Pulmonary artery endothelial cell (primary cell): Measurements from ENCODE around the gene BBS4. TPM values are rescaled to one million over a fixed set of nuclear protein-coding genes. Genes with fewer than 3 reads are reported as not detected.
"Not testable (repeated sequence)": the region's sequence is repeated elsewhere in the genome, so short reads cannot be mapped to it uniquely, and the experiment has no call there.

Experiments
- DNase-seq: peaks from one replicate; pipeline ENCODE4 v3.0.0-alpha.2; 2011; ENCODE audit warnings: low read depth, low spot score
- total RNA-seq: library from RNA; depleted of rRNA; stranded (reverse); fragments of >200 nt; gene quantifications from 2 replicates; pipeline ENCODE4 v1.2.3, GENCODE V29; 2014

BBS4 gene
- total RNA-seq = 5.4 and 7.7 TPM in 2 replicates

GRCh38 chr15:72685925-72686794, at the start of gene BBS4, which contains the start of gene HIGD2B:
Gene BBS4 (plus strand): TSS chr15:72686207. CDS start chr15:72686228, 21 bp downstream.
Gene HIGD2B (minus strand): TSS chr15:72686182. CDS start chr15:72676374, 9,808 bp downstream.
- DNase-seq = peak; percentile 49

DNA sequence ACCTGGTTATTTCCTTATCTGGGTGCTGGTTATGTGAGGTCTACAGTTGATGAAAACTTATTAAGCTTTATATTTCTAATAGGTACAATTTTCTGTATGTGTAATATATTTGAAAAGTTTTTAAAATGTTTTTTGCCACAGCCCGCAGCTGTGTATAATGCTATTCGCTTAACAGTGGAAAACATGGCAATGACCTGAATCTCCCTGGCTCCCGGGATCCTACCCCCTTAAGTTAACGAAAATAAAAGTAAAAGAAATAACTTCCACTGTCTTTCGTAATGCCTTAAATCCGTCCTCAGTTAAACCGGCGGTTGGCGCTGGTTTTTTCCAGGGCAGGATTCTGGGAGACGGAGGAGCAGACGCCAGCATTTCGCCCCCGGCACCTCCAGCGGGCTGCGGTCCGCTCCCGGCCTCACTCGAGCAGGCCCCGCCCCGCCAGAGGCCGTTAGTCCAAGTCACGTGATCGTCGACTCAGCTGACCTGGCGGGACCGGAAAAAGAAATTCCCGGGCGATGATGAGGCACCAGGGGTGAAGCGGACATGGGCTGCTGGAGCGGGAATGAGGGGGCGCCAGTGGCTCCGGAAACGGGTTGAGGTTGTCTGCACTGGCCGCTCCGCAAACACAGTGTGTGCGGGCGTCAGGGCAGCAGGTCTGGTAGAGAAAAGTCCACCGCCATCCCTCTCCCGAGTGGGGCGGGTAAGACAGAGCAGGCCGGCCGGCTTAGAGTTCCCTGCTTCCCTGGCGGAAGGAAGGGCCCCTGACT, 49.3 kb upstream of the BBS4 start:
- not testable (repeated sequence) for DNase-seq

DNA sequence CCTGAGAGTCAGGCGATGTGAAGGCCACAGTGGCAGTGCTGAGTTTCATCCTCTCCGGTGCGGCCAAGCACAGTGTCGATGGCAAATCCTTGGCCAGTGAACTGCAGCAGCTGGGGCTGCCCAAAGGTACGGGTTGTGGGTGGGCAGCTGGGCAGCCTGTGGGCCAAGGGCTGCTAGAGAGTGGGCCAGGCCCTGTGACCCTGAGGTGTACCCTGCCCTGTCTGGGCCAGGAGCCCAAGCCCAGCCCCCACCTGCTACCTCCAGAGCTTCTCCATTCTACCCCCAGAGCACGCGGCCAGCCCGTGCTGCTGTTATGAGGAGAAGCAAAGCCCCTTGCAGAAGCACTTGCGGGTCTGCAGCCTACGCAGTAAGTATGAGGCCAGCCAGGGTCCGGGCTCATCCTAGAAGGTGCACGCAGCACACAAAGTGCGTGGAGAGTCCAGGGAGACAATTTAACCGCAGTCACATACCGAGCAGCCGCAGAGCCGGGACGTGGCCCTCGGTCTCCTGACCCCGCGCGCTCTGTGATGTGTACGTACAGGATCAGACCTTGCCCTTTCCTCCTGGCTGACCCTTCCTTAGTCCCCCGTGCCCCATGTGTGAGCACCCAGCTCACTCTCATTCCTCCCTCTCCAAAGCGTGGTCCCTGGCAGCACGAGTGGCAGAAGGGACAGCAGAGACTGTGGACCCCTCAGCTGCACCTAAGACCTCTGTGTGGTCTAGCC, 46.1 kb upstream of the BBS4 start:
- not testable (repeated sequence) for DNase-seq

DNA sequence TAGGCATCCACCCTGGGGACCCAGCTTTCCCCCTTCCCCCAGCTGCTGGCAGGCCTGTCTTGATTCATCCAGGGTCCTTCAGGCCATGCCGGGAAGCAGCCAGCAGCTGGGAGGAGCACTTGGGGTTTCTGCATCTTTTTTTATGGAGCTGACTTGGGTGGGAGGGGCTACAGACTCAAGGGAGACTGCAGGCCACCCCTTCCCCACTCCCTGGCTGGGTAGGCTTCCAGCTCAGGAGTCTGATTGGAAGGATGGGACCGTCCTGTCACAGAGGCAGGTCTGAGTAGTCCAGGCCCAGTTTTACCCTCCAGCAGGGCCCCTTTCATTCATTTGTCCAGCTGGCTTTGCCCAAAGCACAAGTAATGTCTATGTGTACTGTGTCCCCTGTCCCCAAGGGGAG, 43.7 kb upstream of the BBS4 start:
- not testable (repeated sequence) for DNase-seq

DNA sequence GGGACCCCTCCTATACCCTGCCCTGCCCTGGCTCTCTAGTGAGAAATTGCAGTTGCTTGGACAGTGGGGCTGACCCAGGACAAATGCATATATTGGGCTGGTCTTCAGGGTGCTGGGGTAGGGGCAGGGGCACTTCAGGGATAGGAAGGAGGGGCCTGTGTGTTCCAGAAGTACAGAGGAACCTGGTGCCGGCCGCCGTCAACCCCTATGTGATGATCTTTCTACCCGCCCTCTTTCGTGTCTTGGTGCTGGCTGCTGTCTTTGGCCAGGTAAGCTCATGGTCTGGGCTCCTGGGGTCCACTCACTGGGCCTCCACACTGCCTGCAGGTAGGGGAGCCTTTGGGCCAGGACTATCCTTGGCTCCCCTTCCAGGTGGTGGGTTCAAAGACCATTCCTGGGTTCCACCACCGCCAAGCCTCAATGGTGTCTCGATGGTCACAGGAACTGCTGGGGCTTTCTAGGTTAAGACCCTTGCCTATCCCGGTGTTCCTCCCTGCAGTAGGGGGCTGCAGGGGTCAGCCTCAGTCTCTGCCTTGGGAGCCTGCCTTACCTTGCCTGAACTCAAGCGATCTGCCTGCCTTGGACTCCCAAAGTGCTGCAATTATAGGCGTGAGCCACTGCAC, 37.3 kb upstream of the BBS4 start:
- not testable (repeated sequence) for DNase-seq

- not testable (repeated sequence) for DNase-seq
Measured at GRCh38 chr15:72654397-72654796, 31.6 kb upstream of the BBS4 start, which contains the start of gene GOLGA6B. Gene GOLGA6B (plus strand): TSS chr15:72654697. CDS start chr15:72654738, 41 bp downstream.

- DNase-seq = not testable (repeated sequence)
Measured at GRCh38 chr15:72656014-72656413, 30.0 kb upstream of the BBS4 start.

DNA sequence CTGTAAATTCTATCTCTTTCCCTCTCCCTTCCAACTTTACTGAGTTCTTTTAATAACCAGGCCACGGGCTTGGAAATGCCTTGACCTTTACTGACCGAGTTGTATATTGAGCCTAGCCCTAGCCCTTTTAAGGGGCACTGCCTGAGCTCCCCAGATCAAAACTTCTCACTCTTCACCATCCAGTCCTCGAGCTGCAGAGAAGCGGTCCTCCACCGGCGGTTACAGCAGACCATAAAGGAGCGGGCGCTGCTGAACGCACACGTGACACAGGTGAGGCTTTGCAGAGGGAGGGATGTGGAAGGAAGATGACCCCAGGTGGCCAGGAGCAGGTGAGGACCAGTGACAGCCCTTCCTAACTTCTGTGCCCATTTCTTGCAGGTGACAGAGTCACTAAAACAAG, 24.9 kb upstream of the BBS4 start:
- not testable (repeated sequence) for DNase-seq

- not testable (repeated sequence) for DNase-seq
Measured at GRCh38 chr15:72663931-72664330, 22.1 kb upstream of the BBS4 start.

DNA sequence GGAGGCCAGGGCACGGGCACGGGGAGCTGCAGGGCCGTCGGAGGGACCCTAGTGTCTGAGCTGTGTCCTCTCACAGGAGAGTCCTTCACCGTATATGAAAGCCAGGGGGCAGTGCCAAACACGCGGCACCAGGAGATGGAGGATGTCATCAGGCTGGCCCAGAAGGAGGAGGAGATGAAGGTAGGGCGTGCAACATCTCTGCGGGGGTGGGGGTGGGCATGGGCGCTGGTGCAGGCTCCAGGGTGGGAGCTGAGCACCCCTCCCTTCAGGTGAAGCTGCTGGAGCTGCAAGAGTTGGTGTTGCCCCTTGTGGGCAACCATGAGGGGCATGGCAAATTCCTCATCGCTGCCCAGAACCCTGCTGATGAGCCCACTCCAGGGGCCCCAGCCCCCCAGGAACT, 20.3 kb upstream of the BBS4 start:
- DNase-seq = not testable (repeated sequence)

GRCh38 chr15:72669803-72670202, 16.2 kb upstream of the BBS4 start:
- not testable (repeated sequence) for DNase-seq

DNA sequence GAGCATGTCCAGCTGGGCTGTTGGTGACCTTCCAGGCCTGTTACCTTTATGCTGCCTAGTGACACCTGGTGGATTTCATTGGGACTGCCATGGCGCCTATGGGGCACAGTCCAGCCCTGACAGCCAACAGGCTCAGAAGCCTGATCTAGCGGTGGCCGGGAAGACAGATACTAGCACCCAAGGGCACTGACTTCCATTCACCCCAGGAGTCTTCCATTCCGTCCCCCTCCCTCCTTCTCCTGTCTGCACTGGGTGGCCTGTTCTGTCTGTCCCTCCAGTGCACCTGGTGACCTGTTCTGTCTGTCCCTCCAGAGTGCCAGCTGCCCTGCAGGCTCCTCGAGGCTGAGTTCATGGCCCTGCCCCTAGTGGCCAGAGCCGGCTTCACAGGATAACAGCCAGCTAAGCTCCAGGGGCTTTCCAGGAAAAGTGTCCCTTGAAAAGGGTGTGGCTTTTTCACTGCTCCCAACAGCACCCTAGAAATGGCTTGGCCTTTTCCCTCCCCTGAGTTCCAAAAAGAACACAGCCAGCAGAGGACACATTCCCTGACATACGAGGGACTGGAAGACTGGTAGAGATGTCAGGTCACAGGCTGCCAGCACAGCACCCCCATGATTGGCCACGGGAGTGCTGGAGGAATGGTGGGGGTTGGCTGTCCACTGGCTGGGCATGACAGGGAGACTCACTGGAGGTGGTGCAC, 15.2 kb upstream of the BBS4 start:
- DNase-seq = not testable (repeated sequence)

- DNase-seq = no peak
Measured at GRCh38 chr15:72671525-72671924, 14.5 kb upstream of the BBS4 start.

GRCh38 chr15:72676838-72677237, 9.2 kb upstream of the BBS4 start:
- no peak for DNase-seq

DNA sequence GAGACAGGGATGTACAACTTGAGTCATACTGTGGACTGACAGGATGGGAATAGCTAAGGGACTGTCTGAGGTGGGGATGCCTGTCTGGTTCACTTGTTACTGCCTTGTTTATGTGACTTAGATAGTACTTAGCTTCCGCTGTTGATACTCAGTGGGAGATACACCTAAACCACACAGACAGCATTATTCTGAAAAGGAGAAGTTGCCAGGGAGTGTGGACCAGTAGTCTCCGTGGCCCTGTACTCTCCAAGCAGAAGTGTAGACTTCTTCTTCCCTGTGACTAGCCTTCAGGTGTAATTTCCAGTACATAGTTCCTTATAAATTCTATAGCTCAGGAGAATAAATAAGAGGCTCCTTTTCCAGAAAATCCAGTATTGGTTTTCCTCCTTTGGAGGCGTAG, 5.1 kb upstream of the BBS4 start:
- DNase-seq = no peak

- DNase-seq = no peak
Measured at GRCh38 chr15:72682772-72683171, 3.2 kb upstream of the BBS4 start.

DNA sequence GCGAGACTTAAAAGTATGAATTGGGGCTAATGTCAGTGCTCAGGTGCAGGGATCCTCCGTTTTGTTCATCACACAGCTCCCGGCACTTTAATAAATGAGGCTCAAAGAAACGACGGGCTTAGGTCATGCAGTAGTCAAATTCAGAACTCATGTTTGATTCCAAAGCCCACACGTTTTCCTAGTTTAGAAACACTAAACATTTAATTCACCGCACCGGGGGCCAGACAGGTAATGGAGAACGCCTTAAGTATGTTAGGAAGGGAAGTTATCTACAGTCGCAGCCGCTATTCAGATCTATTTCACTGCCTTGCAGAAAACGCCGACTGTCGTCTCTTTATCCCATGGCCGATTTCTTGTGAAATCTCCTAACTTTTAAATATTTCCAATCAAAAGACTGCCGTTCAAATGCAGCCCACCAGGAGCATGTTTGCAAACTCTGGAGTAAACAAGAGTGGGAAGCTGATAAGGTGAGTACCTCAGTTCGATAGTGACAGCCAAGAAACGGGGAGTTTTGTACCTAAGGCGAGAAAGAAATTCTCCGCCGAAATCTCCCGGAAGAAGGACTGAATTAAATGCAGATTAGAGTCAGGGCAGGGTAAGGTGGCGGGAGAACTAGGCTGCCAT, 594 bp upstream of the BBS4 start:
- DNase-seq = no peak

DNA sequence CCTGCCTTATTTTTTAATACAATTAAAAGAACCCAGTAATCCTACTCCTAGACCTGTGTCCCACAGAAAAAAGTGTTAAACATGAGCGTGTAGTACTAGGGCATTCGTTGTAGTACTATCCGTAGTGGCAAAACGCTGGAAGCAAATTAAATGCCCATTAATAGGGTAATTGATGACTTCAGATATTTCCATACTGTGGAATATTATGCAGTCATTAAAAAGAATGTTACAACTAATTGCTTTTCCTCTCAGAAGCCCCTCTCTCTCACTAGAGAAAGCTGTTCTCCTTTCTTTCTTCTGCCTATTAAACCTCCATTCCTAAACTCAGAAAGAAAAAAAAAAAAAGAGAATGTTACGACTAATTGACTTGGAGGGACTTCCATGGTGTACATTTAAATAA, 2.7 kb downstream of the BBS4 start:
- DNase-seq = no peak

DNA sequence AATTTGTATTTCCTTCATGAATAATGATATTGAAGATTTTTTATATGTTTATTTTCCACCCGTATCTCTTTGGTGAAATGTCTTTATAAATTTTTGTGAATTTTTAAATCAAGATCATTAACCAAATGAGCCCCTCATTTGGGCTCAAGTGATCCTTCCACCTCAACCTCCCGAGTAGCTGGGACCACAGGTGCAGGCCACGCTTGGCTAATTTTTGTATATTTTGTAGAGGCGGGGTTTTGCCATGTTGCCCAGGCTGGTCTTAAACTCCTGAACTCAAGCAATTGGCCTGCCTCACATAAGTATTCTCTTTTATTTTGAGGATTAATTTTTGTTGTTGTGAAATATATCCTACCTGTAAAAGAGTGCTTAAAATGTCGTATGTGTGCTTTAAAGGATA, 4.9 kb downstream of the BBS4 start:
- no peak for DNase-seq

DNA sequence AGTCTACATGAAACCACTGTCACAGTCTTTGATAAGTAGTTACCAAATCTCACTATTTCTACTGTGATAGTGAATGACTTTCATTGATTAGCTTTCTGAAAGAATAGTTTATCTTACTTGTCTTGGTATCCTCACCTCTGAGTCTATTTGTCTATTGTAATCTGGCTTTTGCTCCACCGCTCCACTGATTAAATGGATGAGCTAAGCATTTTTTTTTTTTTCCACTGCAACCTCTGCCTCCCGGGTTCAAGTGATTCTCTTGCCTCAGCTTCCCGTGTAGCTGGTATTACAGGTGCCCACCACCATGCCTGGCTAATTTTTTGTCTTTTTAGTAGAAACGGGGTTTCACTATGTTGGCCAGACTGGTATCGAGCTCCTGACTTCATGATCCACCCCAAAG, 12.9 kb downstream of the BBS4 start:
- no peak for DNase-seq
